Medulla oblongata (tissue), 1 donor: ENCODE data around the gene TAGLN2.
A peak's percentile ranks its signal among the peaks of the same experiment; 100 is the strongest.

Experiments
- DNase-seq: peaks from one replicate; pipeline ENCODE4 v3.0.0-alpha.2; 2015; ENCODE audit errors: extremely low spot score

The TAGLN2 gene

GRCh38 chr1:159924791-159925718, at the start of gene TAGLN2:
Gene TAGLN2 (minus strand): TSS chr1:159925507. CDS start chr1:159920509, 4,998 bp downstream.
- DNase-seq = peak; percentile 86

- no peak for DNase-seq
Observed at GRCh38 chr1:159974350-159974965, 49.2 kb upstream of the TAGLN2 start.

- DNase-seq = no peak
Observed at GRCh38 chr1:159973350-159973940, 48.1 kb upstream of the TAGLN2 start.

GRCh38 chr1:159972443-159973205, 47.3 kb upstream of the TAGLN2 start:
- no peak for DNase-seq

- no peak for DNase-seq
Observed at GRCh38 chr1:159970932-159971342, 45.6 kb upstream of the TAGLN2 start.

GRCh38 chr1:159968901-159969300, 43.6 kb upstream of the TAGLN2 start:
- no peak for DNase-seq

- DNase-seq = no peak
Observed at GRCh38 chr1:159965263-159965662, 40.0 kb upstream of the TAGLN2 start.

- no peak for DNase-seq
Observed at GRCh38 chr1:159964144-159964543, 38.8 kb upstream of the TAGLN2 start.

- no peak for DNase-seq
Observed at GRCh38 chr1:159962176-159962575, 36.9 kb upstream of the TAGLN2 start.

GRCh38 chr1:159961636-159962035, 36.3 kb upstream of the TAGLN2 start:
- no peak for DNase-seq

GRCh38 chr1:159960721-159961381, 35.5 kb upstream of the TAGLN2 start:
- DNase-seq = no peak

- no peak for DNase-seq
Observed at GRCh38 chr1:159959451-159959850, 34.1 kb upstream of the TAGLN2 start.

- DNase-seq = no peak
Observed at GRCh38 chr1:159958719-159959380, 33.5 kb upstream of the TAGLN2 start.

GRCh38 chr1:159957824-159958268, 32.5 kb upstream of the TAGLN2 start:
- DNase-seq = no peak

- no peak for DNase-seq
Observed at GRCh38 chr1:159955456-159955855, 30.1 kb upstream of the TAGLN2 start.

GRCh38 chr1:159953536-159954515, 28.5 kb upstream of the TAGLN2 start, which contains the start of gene SLAMF9:
Gene SLAMF9 (minus strand): TSS chr1:159954237. CDS start chr1:159954137, 100 bp downstream.
- DNase-seq = no peak

GRCh38 chr1:159952932-159953331, 27.6 kb upstream of the TAGLN2 start:
- DNase-seq = no peak

- DNase-seq = no peak
Observed at GRCh38 chr1:159951551-159951950, 26.2 kb upstream of the TAGLN2 start.

GRCh38 chr1:159951016-159951415, 25.7 kb upstream of the TAGLN2 start:
- no peak for DNase-seq
